Breast epithelium (tissue), 3 donors: Measurements from ENCODE around the gene SNRPD1.

Experiments
- CTCF ChIP-seq, 3 donors: fragments of 450-650 bp; IDR thresholded peaks; one replicate each; pipeline ENCODE4 v1.5.1; 2016 to 2017; ENCODE audit warnings: antibody characterized with exemption in 3 of 3, mild to moderate bottlenecking in 3 of 3, moderate library complexity in 3 of 3
- POLR2AphosphoS5 ChIP-seq, 3 donors: sonication (generic); formaldehyde crosslinking; IDR thresholded peaks; one replicate each; pipeline ENCODE4 v1.6.1; 2017; ENCODE audit warnings: antibody characterized with exemption in 3 of 3

- TF ChIP-seq POLR2AphosphoS5 (IDR thresholded peaks at IDR 0.05) (no peak), CTCF (IDR thresholded peaks at IDR 0.05) (no peak)
Observed at GRCh38 chr18:21652073-21652472, 40.0 kb downstream of the SNRPD1 start.
